Fibroblast of lung (primary cell): Measurements from ENCODE around the gene WNK2. TPM values are rescaled to one million over a fixed set of nuclear protein-coding genes. Genes with fewer than 3 reads are reported as not detected.

ENCODE experiments used
- DNase-seq, 2 donors: peaks; one replicate each; pipeline versions ENCODE4 v3.0.0 to v3.0.0-alpha.2; 2010; ENCODE audit warnings: low read depth in 2 of 2
- H2AFZ ChIP-seq: 2 replicates; pipeline ENCODE4 v1.5.1; 2012; ENCODE audit warnings: low read length, control low read depth, inconsistent platforms
- H3K27ac ChIP-seq: 2 replicates; pipeline ENCODE4 v1.5.1; 2011; ENCODE audit warnings: low read length, control low read depth; ENCODE audit not compliant: insufficient read depth
- H3K27me3 ChIP-seq: 2 replicates; pipeline ENCODE4 v1.5.1; 2011; ENCODE audit warnings: mild to moderate bottlenecking, low read length; ENCODE audit not compliant: control insufficient read depth, insufficient read depth
- H3K36me3 ChIP-seq: 2 replicates; pipeline ENCODE4 v1.5.1; 2011; ENCODE audit warnings: low read length; ENCODE audit not compliant: control insufficient read depth, insufficient read depth
- H3K4me1 ChIP-seq: 2 replicates; pipeline ENCODE4 v1.5.1; 2011; ENCODE audit warnings: low read length; ENCODE audit not compliant: control insufficient read depth, insufficient read depth; ENCODE audit errors: extremely low read depth
- H3K4me2 ChIP-seq: 2 replicates; pipeline ENCODE4 v1.5.1; 2011; ENCODE audit warnings: low read length, control low read depth; ENCODE audit not compliant: insufficient read depth; ENCODE audit errors: extremely low read depth
- H3K4me3 ChIP-seq, 4 experiments: fragments of 200-600 bp in 1 of 4; sonication (generic) in 1 of 4; replicated peaks in 1 of 4; 2 replicates each; pipeline ENCODE4 v1.5.1; 2011 to 2016; ENCODE audit warnings: low read length in 4 of 4, low read depth in 3 of 4, mild to moderate bottlenecking in 3 of 4, control low read depth in 2 of 4, inconsistent platforms in 1 of 4, mixed read lengths in 1 of 4; ENCODE audit not compliant: insufficient read depth in 1 of 4; ENCODE audit errors: control extremely low read depth in 1 of 4
- H3K79me2 ChIP-seq: 2 replicates; pipeline ENCODE4 v1.5.1; 2012; ENCODE audit warnings: mild to moderate bottlenecking, low read length, inconsistent platforms; ENCODE audit not compliant: control insufficient read depth, insufficient read depth
- H3K9ac ChIP-seq: 2 replicates; pipeline ENCODE4 v1.5.1; 2011; ENCODE audit warnings: mild to moderate bottlenecking, low read length, control low read depth; ENCODE audit not compliant: insufficient read depth
- H3K9me3 ChIP-seq: 2 replicates; pipeline ENCODE4 v1.5.1; 2012; ENCODE audit warnings: low read depth, low read length; ENCODE audit not compliant: control insufficient read depth, insufficient read depth
- H4K20me1 ChIP-seq: 2 replicates; pipeline ENCODE4 v1.5.1; 2011; ENCODE audit warnings: low read length; ENCODE audit not compliant: control insufficient read depth, insufficient read depth; ENCODE audit errors: extremely low read depth
- CTCF ChIP-seq, 2 donors: IDR thresholded peaks in 1 of 2; conservative IDR thresholded peaks in 1 of 2; 1 replicate in 1 of 2; 2 replicates in 1 of 2; pipeline ENCODE4 v1.5.1; 2011 to 2012; ENCODE audit warnings: low read length in 2 of 2, control low read depth in 1 of 2, inconsistent platforms in 1 of 2, low read depth in 1 of 2, mild to moderate bottlenecking in 1 of 2
- EZH2 ChIP-seq: IDR thresholded peaks from 2 replicates; pipeline ENCODE4 v1.5.1; 2012; ENCODE audit warnings: low read length, control low read depth, mild to moderate bottlenecking; ENCODE audit errors: missing control alignments
- polyA plus RNA-seq, 2 donors: library from polyadenylated mRNA; depleted of rRNA in 1 of 2; stranded (reverse) in 1 of 2; unstranded in 1 of 2; fragments of >200 nt; gene quantifications; 2 replicates each; pipeline ENCODE4 v1.2.1, GENCODE V29; 2011 to 2012; ENCODE audit warnings: missing spikeins in 1 of 2
- total RNA-seq: library from RNA; depleted of rRNA; stranded (reverse); fragments of >200 nt; gene quantifications from 2 replicates; pipeline ENCODE4 v1.2.1, GENCODE V29; 2014

WNK2 gene
- total and polyA plus RNA-seq, 2 donors (not counting 1 experiment from before 2014, with no cell fraction given): not detected

- no peaks in the 10 kb centered on the region for H3K9me3 ChIP-seq
- H3K4me1 ChIP-seq: no peaks in the 10 kb centered on the region
- TF ChIP-seq EZH2 (no peak), CTCF (conservative IDR thresholded peaks at IDR 0.05 in 1 of 2, IDR thresholded peaks at IDR 0.05 in 1 of 2; ENCODE audit: low read depth in 1 of 2, low read length in 2 of 2) (no peak)
- H2AFZ ChIP-seq: no peak overlapping the region
- H3K27me3 ChIP-seq: no peaks in the 10 kb centered on the region
- H3K9ac ChIP-seq: no peak overlapping the region
- H4K20me1 ChIP-seq: no peaks in the 10 kb centered on the region
- H3K4me3 ChIP-seq: no peak overlapping the region
- no peak overlapping the region for H3K27ac ChIP-seq
- no peaks in the 10 kb centered on the region for H3K79me2 ChIP-seq
- H3K36me3 ChIP-seq: no peaks in the 10 kb centered on the region
- no peak overlapping the region for H3K4me2 ChIP-seq
- DNase-seq: no peak
Measured at GRCh38 chr9:93244510-93245436, 60.8 kb downstream of the WNK2 start.

GRCh38 chr9:93245437-93245970 is 61.6 kb downstream of the WNK2 start:
- Histone ChIP-seq H3K79me2 (no peaks in the 10 kb centered on the region), H3K4me2 (no peak overlapping the region), H3K4me3 (no peak overlapping the region), H3K27ac (no peak overlapping the region), H3K36me3 (no peaks in the 10 kb centered on the region), H2AFZ (no peak overlapping the region), H3K9me3 (no peaks in the 10 kb centered on the region), H3K4me1 (no peaks in the 10 kb centered on the region), H4K20me1 (no peaks in the 10 kb centered on the region), H3K9ac (no peak overlapping the region), H3K27me3 (no peaks in the 10 kb centered on the region)
- no peak for TF ChIP-seq EZH2
- TF ChIP-seq CTCF (conservative IDR thresholded peaks at IDR 0.05 in 1 of 2, IDR thresholded peaks at IDR 0.05 in 1 of 2; ENCODE audit: low read depth in 1 of 2, low read length in 2 of 2): no peak
- no peak for DNase-seq

GRCh38 chr9:93246111-93246510 is 62.2 kb downstream of the WNK2 start:
- Histone ChIP-seq H3K4me2 (no peak overlapping the region), H3K4me1 (no peaks in the 10 kb centered on the region), H3K9ac (no peak overlapping the region), H3K4me3 (no peak overlapping the region), H2AFZ (no peak overlapping the region), H3K27ac (no peak overlapping the region), H3K27me3 (no peaks in the 10 kb centered on the region), H3K79me2 (no peaks in the 10 kb centered on the region), H3K9me3 (no peaks in the 10 kb centered on the region), H4K20me1 (no peaks in the 10 kb centered on the region), H3K36me3 (no peaks in the 10 kb centered on the region)
- TF ChIP-seq EZH2: no peak
- TF ChIP-seq CTCF (conservative IDR thresholded peaks at IDR 0.05 in 1 of 2, IDR thresholded peaks at IDR 0.05 in 1 of 2; ENCODE audit: low read depth in 1 of 2, low read length in 2 of 2): no peak
- DNase-seq: no peak
